CD14-positive monocyte (primary cell): ENCODE results near the gene SPSB2. TPM values are rescaled to one million over a fixed set of nuclear protein-coding genes. Genes with fewer than 3 reads are reported as not detected.

Source experiments
- DNase-seq, 3 donors: peaks; one replicate each; pipeline ENCODE4 v3.0.0-alpha.2; 2011 to 2022
- H2AFZ ChIP-seq: 2 replicates; pipeline ENCODE4 v1.6.0; 2012; ENCODE audit warnings: mild to moderate bottlenecking, low read depth, low read length, inconsistent platforms; ENCODE audit not compliant: insufficient read depth, poor library complexity, severe bottlenecking
- H3K27ac ChIP-seq, 2 donors: 1 replicate in 1 of 2; 2 replicates in 1 of 2; pipeline ENCODE4 v1.5.1; 2012 to 2013; ENCODE audit warnings: low read length in 2 of 2, control low read depth in 1 of 2, inconsistent platforms in 1 of 2, low read depth in 1 of 2, mild to moderate bottlenecking in 1 of 2
- H3K27me3 ChIP-seq, 2 donors: one replicate each; pipeline versions ENCODE4 v1.6.0 to v1.6.1; 2011 to 2013; ENCODE audit warnings: low read length in 2 of 2; ENCODE audit not compliant: control insufficient read depth in 2 of 2, insufficient read depth in 2 of 2
- H3K36me3 ChIP-seq, 2 donors: replicated peaks in 1 of 2; 1 replicate in 1 of 2; 2 replicates in 1 of 2; pipeline versions ENCODE4 v1.5.1 to v1.6.1; 2012 to 2013; ENCODE audit warnings: low read length in 2 of 2, control low read depth in 1 of 2, inconsistent platforms in 1 of 2, mild to moderate bottlenecking in 1 of 2; ENCODE audit not compliant: insufficient read depth in 2 of 2, control insufficient read depth in 1 of 2
- H3K4me1 ChIP-seq, 2 donors: 1 replicate in 1 of 2; 2 replicates in 1 of 2; pipeline versions ENCODE4 v1.5.1 to v1.6.1; 2012 to 2013; ENCODE audit warnings: low read length in 2 of 2, control low read depth in 1 of 2, inconsistent platforms in 1 of 2, mild to moderate bottlenecking in 1 of 2, moderate library complexity in 1 of 2; ENCODE audit not compliant: insufficient read depth in 2 of 2, control insufficient read depth in 1 of 2
- H3K4me2 ChIP-seq: replicated peaks from 2 replicates; pipeline ENCODE3; 2012; ENCODE audit warnings: low read length, moderate library complexity, mild to moderate bottlenecking; ENCODE audit not compliant: poor library complexity, severe bottlenecking; ENCODE audit errors: extremely low read depth
- H3K4me3 ChIP-seq, 3 experiments: fragments of 200-600 bp in 1 of 3; sonication (generic) in 1 of 3; replicated peaks in 1 of 3; 1 replicate in 2 of 3; 2 replicates in 1 of 3; pipeline ENCODE4 v1.5.1; 2011 to 2013; ENCODE audit warnings: low read length in 3 of 3, mild to moderate bottlenecking in 3 of 3, control low read depth in 2 of 3, low read depth in 2 of 3, inconsistent platforms in 1 of 3, moderate library complexity in 1 of 3
- H3K79me2 ChIP-seq: 2 replicates; pipeline ENCODE4 v1.6.0; 2012; ENCODE audit warnings: mild to moderate bottlenecking, control low read depth, inconsistent platforms, low read length, moderate library complexity; ENCODE audit not compliant: insufficient read depth
- H3K9ac ChIP-seq: 2 replicates; pipeline ENCODE4 v1.6.0; 2017; ENCODE audit warnings: low read length, mild to moderate bottlenecking; ENCODE audit not compliant: insufficient read depth, poor library complexity, severe bottlenecking
- H3K9me3 ChIP-seq, 2 donors: replicated peaks in 1 of 2; 1 replicate in 1 of 2; 2 replicates in 1 of 2; pipeline versions ENCODE4 v1.5.1 to v1.6.1; 2012 to 2013; ENCODE audit warnings: low read length in 2 of 2, control low read depth in 1 of 2; ENCODE audit not compliant: control insufficient read depth in 1 of 2, insufficient read depth in 1 of 2
- H4K20me1 ChIP-seq: 2 replicates; pipeline ENCODE4 v1.6.0; 2012; ENCODE audit warnings: mild to moderate bottlenecking, low read length, control low read depth, moderate library complexity; ENCODE audit not compliant: insufficient read depth
- H3K27ac Mint-ChIP-seq, 7 donors: one replicate each; pipeline ENCODE4 v1.8.0; 2020; ENCODE audit warnings: mild to moderate bottlenecking in 7 of 7, mixed read lengths in 7 of 7, moderate library complexity in 6 of 7, inconsistent platforms in 2 of 7
- H3K27me3 Mint-ChIP-seq, 3 donors: one replicate each; pipeline ENCODE4 v1.8.0; 2021 to 2022; ENCODE audit warnings: low read depth in 3 of 3, mild to moderate bottlenecking in 3 of 3, mixed read lengths in 3 of 3, moderate library complexity in 3 of 3, inconsistent platforms in 1 of 3
- H3K36me3 Mint-ChIP-seq, 2 donors: one replicate each; pipeline ENCODE4 v1.8.0; 2020; ENCODE audit warnings: mixed read lengths in 2 of 2, inconsistent platforms in 1 of 2, mild to moderate bottlenecking in 1 of 2
- H3K4me1 Mint-ChIP-seq: one replicate; pipeline ENCODE4 v1.8.0; 2020; ENCODE audit warnings: mild to moderate bottlenecking, mixed read lengths
- H3K4me3 Mint-ChIP-seq, 2 donors: one replicate each; pipeline ENCODE4 v1.8.0; 2020; ENCODE audit warnings: mild to moderate bottlenecking in 2 of 2, mixed read lengths in 2 of 2, moderate library complexity in 1 of 2
- H3K9me3 Mint-ChIP-seq, 7 donors: one replicate each; pipeline ENCODE4 v1.8.0; 2020 to 2022; ENCODE audit warnings: mixed read lengths in 7 of 7, mild to moderate bottlenecking in 6 of 7, moderate library complexity in 6 of 7, inconsistent platforms in 2 of 7
- whole genome bisulfite sequencing: methylation state at CpG from one replicate; pipeline ENCODE4 v1.1.5; 2013; ENCODE audit warnings: missing lambda C conversion rate; ENCODE audit not compliant: insufficient coverage; 5-methylcytosine and 5-hydroxymethylcytosine counted together
- intact Hi-C, 2 donors: fragments of 100-400 bp; cut with micrococcal nuclease; formaldehyde crosslinking; loops; one replicate each; pipeline versions ENCODE4 v1.15.0 to v1.15.1; 2023
- polyA plus RNA-seq, 3 donors: library from polyadenylated mRNA; depleted of rRNA in 1 of 3; unstranded in 2 of 3; stranded (reverse) in 1 of 3; fragments of 300-500 nt in 2 of 3; fragments of >200 nt in 1 of 3; fragmentation: Illumina TruSeq in 2 of 3; gene quantifications; 1 replicate in 2 of 3; 2 replicates in 1 of 3; pipeline ENCODE4 v1.2.3, GENCODE V29; 2012 to 2021
- TF ChIP-seq, protein P1 (sequence below): fragments of 200-600 bp; IDR thresholded peaks from one replicate; pipeline ENCODE4 v1.8.0; 2022; ENCODE audit warnings: antibody characterized with exemption, mild to moderate bottlenecking

SPSB2 gene
- polyA plus RNA-seq, 3 donors = 4.7 to 6.9 (median 6.6) TPM

DNA sequence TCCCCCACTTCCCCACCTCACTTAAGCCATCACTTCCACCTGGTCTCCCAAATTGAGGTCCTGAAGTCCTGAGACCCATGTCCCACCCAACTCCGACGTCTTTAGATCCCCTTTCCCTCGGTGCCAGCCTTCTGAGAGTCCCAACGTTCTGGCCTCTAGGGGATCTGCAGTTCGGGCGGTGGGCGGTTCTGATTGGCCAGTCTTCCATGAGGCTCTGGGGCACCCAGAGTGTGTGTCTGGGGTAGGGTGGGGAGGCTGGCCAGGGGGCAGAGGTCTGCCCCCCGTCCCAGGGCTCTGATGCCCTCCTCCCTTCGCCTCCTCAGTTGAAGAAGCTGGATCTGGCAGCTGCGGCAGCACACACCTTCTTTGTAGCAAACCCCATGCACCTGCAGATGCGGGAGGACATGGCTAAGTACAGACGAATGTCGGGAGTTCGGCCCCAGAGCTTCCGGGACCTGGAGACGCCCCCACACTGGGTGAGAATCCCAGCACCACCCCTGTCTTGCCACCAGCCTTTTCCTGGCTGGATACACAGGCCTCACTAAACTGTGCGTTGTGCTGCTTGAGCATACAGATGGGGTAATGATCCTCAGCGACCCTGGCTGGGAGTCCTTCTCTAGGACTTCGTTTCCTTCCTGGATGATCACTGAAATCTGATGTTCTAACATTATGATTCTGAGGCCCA is 43.4 kb downstream of the SPSB2 start:
- peaks cover 48 to 64% (median 54%) of the 10 kb centered on the region in 3 donors for H3K27me3 Mint-ChIP-seq
- peaks cover 0 to 6% of the 10 kb centered on the region in 2 donors for H3K9me3 ChIP-seq
- no peaks in the 10 kb centered on the region for H3K79me2 ChIP-seq
- peaks cover 24% of the 10 kb centered on the region for H4K20me1 ChIP-seq
- peaks cover 24% of the 10 kb centered on the region for H3K4me1 Mint-ChIP-seq
- H3K9ac ChIP-seq = peak overlapping the region; percentile 53
- peaks cover 12 to 49% of the 10 kb centered on the region in 2 donors for H3K27me3 ChIP-seq
- peaks cover 15 to 30% of the 10 kb centered on the region in 2 donors for H3K4me1 ChIP-seq
- no peaks in the 10 kb centered on the region for H3K36me3 ChIP-seq
- H2AFZ ChIP-seq = no peak overlapping the region
- peaks cover 10 to 21% of the 10 kb centered on the region in 2 donors for H3K36me3 Mint-ChIP-seq
- H3K9me3 Mint-ChIP-seq = peaks cover 0 to 12% (median 8%) of the 10 kb centered on the region in 7 donors
- peak overlapping the region; percentile 98 for H3K4me2 ChIP-seq
- H3K4me3 Mint-ChIP-seq = peak overlapping the region; percentile 84 to 95
- intact Hi-C loops = loop anchor here (5.0 kb wide), 3 partner anchors 37 to 207 kb away; no protein-coding TSS in a partner anchor
- peak overlapping the region in 1 of 3 experiments; percentile 82 for H3K4me3 ChIP-seq
- 77% methylated on average over 14 of the region's 19 CpGs for WGBS
- no peak overlapping the region for H3K27ac Mint-ChIP-seq
- no peak for DNase-seq
- TF ChIP-seq, protein P1, sequence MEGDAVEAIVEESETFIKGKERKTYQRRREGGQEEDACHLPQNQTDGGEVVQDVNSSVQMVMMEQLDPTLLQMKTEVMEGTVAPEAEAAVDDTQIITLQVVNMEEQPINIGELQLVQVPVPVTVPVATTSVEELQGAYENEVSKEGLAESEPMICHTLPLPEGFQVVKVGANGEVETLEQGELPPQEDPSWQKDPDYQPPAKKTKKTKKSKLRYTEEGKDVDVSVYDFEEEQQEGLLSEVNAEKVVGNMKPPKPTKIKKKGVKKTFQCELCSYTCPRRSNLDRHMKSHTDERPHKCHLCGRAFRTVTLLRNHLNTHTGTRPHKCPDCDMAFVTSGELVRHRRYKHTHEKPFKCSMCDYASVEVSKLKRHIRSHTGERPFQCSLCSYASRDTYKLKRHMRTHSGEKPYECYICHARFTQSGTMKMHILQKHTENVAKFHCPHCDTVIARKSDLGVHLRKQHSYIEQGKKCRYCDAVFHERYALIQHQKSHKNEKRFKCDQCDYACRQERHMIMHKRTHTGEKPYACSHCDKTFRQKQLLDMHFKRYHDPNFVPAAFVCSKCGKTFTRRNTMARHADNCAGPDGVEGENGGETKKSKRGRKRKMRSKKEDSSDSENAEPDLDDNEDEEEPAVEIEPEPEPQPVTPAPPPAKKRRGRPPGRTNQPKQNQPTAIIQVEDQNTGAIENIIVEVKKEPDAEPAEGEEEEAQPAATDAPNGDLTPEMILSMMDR = no peak
- no peak overlapping the region for H3K27ac ChIP-seq

DNA sequence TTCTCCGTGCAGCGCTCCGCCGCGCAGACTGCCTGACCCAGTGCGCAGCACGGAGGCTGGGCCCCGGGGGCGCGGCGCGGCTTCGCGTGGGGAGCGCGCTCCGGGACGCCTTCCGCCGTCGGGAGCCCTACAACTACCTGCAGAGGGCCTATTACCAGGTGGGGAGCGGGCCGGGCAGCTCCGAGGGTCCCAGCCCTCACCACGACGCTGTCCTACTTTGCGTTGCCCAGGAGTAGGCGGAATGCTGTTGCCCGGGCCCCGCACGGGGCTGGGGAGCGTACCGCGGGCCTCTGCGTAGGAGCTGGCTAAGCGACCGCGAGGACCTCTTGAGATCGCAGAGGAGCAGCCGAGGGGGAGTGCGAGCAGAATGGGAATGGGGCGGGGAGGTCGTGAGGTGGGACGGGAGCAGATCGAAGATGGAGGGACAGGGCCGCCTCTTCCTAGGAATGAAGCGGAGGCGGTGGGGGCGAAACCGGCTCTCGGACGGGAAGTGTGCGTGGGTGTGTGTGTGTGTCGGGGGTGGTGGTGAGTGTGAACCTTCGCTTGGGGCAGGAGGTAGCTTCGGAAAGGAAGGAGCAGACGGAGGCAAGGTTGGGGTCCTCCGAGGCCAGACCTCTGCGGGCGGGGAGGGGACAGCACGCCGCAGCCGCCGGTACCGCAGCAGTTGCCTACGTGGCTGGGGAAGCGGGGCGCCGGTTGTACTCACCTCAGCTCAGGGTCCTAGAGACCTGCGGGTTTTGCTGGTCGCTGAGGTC is 44.1 kb downstream of the SPSB2 start:
- intact Hi-C loops = loop anchor here (5.0 kb wide), 3 partner anchors 37 to 207 kb away; no protein-coding TSS in a partner anchor
- Histone ChIP-seq H3K9ac (peak overlapping the region; percentile 53), H3K4me1 (peaks cover 15 to 30% of the 10 kb centered on the region in 2 donors), H3K27me3 (peaks cover 12 to 49% of the 10 kb centered on the region in 2 donors), H2AFZ (peak overlapping the region; percentile 85), H3K79me2 (no peaks in the 10 kb centered on the region), H4K20me1 (peaks cover 24% of the 10 kb centered on the region), H3K4me2 (peak overlapping the region; percentile 98), H3K4me3 (peak overlapping the region; percentile 33 to 82 (median 48)), H3K36me3 (no peaks in the 10 kb centered on the region), H3K27ac (no peak overlapping the region), H3K9me3 (peaks cover 0 to 6% of the 10 kb centered on the region in 2 donors)
- H3K27me3 Mint-ChIP-seq = peaks cover 49 to 69% (median 54%) of the 10 kb centered on the region in 3 donors
- H3K9me3 Mint-ChIP-seq = peaks cover 0 to 12% (median 8%) of the 10 kb centered on the region in 7 donors
- under 1% methylated on average over 68 of the region's 71 CpGs for WGBS
- peak overlapping the region in 2 of 7 donors; percentile 40 to 63 for H3K27ac Mint-ChIP-seq
- TF ChIP-seq, protein P1 = no peak
- H3K4me1 Mint-ChIP-seq = peaks cover 24% of the 10 kb centered on the region
- peak in 1 of 3 donors; percentile 12 for DNase-seq
- H3K36me3 Mint-ChIP-seq = peaks cover 15 to 26% of the 10 kb centered on the region in 2 donors
- peak overlapping the region; percentile 84 to 95 for H3K4me3 Mint-ChIP-seq
